H1 (cell line): Measurements from ENCODE around the gene IZUMO2. TPM values are rescaled to one million over a fixed set of nuclear protein-coding genes. Genes with fewer than 3 reads are reported as not detected.

Experiments used
- BRCA1 ChIP-seq: IDR thresholded peaks from 2 replicates; pipeline ENCODE4 v1.6.1; 2012; ENCODE audit warnings: low read depth, low read length, improper control_type of control experiment
- CHD7 ChIP-seq: fragments of 300-600 bp; sonication (generic); IDR thresholded peaks from 2 replicates; pipeline ENCODE4 v1.7.1; 2012; ENCODE audit warnings: low read length, moderate library complexity, mild to moderate bottlenecking, inconsistent platforms; ENCODE audit not compliant: insufficient replicate concordance
- FOSL1 ChIP-seq: IDR thresholded peaks from 2 replicates; pipeline ENCODE4 v1.6.1; 2011; ENCODE audit warnings: mild to moderate bottlenecking, low read depth, low read length, moderate library complexity; ENCODE audit not compliant: insufficient read depth
- GTF2F1 ChIP-seq: IDR thresholded peaks from 2 replicates; pipeline ENCODE4 v1.6.1; 2012; ENCODE audit warnings: low read depth, low read length, improper control_type of control experiment, borderline replicate concordance
- KDM1A ChIP-seq: fragments of 200-600, 300-600 bp; sonication (generic); IDR thresholded peaks from 2 replicates; pipeline ENCODE4 v1.7.1; 2016; ENCODE audit warnings: mild to moderate bottlenecking, low read length, borderline replicate concordance
- NANOG ChIP-seq: IDR thresholded peaks from 2 replicates; pipeline ENCODE4 v1.6.1; 2011; ENCODE audit warnings: low read length, low read depth, mild to moderate bottlenecking, inconsistent platforms; ENCODE audit not compliant: insufficient read depth, poor library complexity, severe bottlenecking
- SIN3A ChIP-seq, 2 experiments: IDR thresholded peaks in 1 of 2; conservative IDR thresholded peaks in 1 of 2; 2 replicates each; pipeline ENCODE4 v1.6.1; 2011 to 2012; ENCODE audit warnings: low read length in 2 of 2, improper control_type of control experiment in 1 of 2, low read depth in 1 of 2, mild to moderate bottlenecking in 1 of 2
- SIX5 ChIP-seq: IDR thresholded peaks from 2 replicates; pipeline ENCODE4 v1.6.1; 2011; ENCODE audit warnings: mild to moderate bottlenecking, low read depth, low read length
- SRF ChIP-seq: IDR thresholded peaks from 2 replicates; pipeline ENCODE4 v1.6.1; 2011; ENCODE audit warnings: mild to moderate bottlenecking, low read depth, low read length, moderate library complexity
- TAF1 ChIP-seq: IDR thresholded peaks from 2 replicates; pipeline ENCODE4 v1.6.1; 2011; ENCODE audit warnings: mild to moderate bottlenecking, low read depth, low read length
- polyA plus RNA-seq, 7 experiments: library from polyadenylated mRNA; depleted of rRNA in 3 of 7; stranded (reverse) in 5 of 7; unstranded in 2 of 7; fragments of >200 nt in 5 of 7; fragments of 200-250 nt in 2 of 7; gene quantifications; 1 replicate in 5 of 7; 2 replicates in 1 of 7; 4 replicates in 1 of 7; pipeline versions ENCODE4 v1.2.1 to v1.2.3, GENCODE V29; 2011 to 2013; ENCODE audit warnings: missing spikeins in 2 of 7, mixed read lengths in 2 of 7
- total RNA-seq: library from RNA; stranded (reverse); fragmentation: NEBNext Ultra II Directional; extraction: Animal tissue kit (Norgen Biotek cat#: 25700); gene quantifications from 2 replicates; pipeline ENCODE4 v1.2.1, GENCODE V29; 2021

Gene IZUMO2
- total and polyA plus RNA-seq, 2 of the 8 experiments (the other 6 are each of a cell fraction or from before 2014, with no cell fraction given): 1.7 to 1.9 TPM

- TF ChIP-seq SIX5 (no peak), SIN3A (conservative IDR thresholded peaks at IDR 0.05 in 1 of 2, IDR thresholded peaks at IDR 0.05 in 1 of 2; ENCODE audit: low read depth in 1 of 2, low read length in 2 of 2) (0 out of 4 replicates have a peak, but pooled peaks of 1 of the 2 experiments have one; percentile 9), BRCA1 (no peak), TAF1 (0 out of 2 replicates have a peak, but pooled peaks have one; percentile 16), KDM1A (no peak), CHD7 (no peak), FOSL1 (no peak), NANOG (no peak), SRF (no peak), GTF2F1 (no peak)
Measured at GRCh38 chr19:50203281-50204080, 40.4 kb upstream of the IZUMO2 start, which contains the start of gene MYH14 (continued).
